ENCODE measurements around the gene SPON1.

Gene SPON1

DNA sequence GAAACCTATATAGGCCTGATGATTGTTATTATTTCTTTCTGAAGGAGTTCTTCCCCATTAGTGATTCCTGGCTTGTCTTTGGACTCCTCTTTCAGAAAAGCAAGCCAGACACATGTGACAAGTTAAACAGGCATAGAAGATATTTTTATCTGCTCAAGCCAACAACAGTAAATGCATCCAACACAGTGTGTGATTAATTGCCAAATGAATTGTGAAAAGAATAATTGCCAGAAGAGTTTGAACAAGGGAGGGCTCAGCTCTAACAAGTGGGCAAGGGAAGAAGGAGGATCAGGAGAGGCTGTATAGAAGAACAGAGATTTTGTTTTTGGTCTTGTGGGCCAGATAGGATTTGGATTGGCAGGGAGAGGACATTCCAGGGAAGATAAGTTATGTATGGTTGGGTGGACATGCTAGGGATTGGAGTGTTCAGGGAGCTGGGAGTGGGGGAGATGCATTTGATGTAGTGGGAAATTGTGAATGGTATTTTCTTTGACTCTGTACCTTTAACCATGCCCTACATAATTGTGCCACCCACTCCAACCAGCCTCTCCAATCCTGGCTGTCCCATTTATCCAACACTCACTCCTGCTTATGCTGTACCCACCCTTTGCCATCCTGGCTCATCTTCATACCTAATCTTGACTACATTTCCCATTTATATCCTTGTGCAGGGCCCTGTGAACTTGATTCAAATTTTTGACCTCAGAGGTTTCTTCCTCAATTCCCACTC lies 223.7 kb downstream of the SPON1 start:
- DNase-seq (ENCODE audit: low read depth in 2 of 2): no peak

DNA sequence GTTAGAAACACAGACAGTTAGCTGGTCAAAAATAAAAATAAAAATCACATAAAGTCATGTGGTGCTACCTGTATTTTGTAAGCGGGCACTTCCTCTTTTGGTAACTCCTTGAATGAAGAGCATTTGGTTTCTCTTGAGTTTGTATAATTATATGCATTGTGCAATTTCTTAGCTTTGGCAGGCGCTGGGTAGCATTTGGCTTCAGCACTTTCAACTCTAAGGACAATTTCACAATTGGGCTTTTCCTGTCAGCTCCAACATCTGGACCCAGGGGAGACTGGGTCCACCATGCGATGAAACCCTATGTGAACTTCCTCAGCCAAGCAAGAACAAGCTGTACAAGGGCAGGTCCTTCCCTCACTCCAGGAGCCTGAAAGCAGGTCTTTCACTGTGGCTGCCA lies 227.4 kb downstream of the SPON1 start:
- no peak for DNase-seq (ENCODE audit: low read depth in 2 of 2)

DNA sequence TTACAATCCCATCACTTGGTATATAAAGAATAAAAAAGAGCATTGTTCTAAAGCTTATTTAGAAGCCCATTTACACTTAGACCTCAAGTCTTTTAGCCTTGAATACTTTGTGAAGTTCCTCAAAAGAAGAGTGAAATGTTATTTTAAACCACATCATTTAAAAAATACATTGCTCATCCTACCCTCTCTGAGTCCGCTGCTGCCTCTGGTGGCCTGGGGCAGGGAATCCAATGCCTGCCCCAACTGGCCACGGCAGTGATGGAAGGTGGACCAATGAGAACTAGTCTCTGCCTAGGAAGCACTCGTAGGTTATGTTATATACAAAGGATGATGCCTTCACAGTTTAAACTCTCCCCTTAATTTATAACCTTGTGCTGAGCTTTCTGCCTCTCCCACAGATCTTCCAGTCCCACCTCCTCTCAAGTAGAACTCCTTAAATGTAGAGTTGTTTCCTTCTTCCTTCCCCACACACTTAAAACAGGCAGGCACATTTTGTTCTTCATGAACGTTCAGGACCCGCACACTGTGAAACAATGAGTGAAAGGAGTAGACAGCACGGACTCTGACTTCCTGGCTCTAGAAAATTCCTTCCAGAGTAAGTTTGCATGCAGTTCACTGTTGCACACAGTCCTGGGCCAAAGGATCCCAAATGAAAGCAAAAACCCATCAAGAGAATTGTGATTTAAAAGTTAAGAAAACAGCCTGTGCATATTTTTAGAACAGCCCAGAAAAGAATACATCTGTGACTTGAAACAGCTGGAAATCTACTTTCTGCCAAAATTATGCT lies 228.7 kb downstream of the SPON1 start:
- DNase-seq (ENCODE audit: low read depth in 2 of 2): no peak

DNA sequence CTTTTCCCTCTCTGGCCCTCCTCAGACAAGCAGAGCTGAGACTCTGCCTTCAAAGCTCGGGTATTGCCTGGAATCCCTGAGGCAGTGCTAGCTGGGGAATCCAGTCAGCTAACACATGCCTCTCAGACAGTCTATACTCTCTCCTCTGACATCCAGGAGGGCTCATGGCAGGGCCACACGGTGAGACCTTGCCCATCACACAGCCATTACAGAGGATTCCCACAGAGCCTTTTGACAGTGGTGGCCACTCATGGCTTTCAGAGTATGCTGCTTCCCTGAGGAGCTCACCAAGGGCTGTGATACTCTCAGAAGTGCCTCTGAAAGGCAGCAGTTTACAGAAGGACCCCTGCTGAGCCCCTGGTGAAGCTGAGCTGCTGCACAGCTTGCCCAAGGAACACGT lies 231.1 kb downstream of the SPON1 start:
- DNase-seq (ENCODE audit: low read depth in 2 of 2): no peak

DNA sequence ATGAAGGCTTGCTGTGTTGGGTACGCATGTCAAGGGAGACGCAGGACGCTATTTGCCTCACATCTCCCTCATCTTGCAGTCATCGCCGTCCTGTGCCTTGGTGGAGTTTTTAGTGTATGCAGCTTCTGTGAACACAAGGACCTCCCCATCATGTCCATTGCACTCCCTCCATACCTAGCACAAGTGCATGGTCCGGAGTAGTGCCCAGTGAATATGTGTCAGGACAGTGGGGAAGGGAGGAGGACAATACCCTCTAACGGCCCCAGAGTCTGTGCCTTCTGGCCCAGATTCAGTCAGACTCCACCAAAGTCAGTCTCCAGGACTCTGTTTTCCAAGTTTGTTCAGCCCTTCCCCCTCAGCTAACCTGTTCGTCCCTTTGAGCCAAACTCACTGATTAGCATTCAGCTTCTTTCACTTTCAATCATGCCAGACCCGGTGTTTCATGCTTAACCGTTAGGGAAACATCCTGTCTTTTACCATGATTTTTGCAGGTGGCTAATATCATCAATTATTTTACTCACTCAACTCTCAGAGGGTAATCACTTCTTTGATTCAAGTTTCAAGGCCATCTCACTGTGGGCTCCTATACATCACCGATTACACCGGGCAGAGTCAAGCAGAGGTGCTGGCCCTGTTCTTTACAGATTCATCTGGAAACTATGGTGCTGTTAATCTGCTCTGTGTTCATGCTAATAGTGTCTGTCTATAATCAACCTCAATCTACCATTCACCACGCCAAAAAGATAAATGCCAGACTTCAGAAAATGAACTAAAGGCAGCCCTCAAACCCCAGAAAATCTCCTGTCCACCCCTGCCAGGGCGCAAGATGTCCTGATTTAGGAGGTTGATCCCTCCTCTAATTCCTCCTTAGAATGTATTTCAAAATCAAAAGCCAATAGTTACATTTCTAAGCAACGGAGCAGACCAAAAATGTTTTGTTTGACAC lies 240.0 kb downstream of the SPON1 start:
- DNase-seq (ENCODE audit: low read depth in 2 of 2): no peak

DNA sequence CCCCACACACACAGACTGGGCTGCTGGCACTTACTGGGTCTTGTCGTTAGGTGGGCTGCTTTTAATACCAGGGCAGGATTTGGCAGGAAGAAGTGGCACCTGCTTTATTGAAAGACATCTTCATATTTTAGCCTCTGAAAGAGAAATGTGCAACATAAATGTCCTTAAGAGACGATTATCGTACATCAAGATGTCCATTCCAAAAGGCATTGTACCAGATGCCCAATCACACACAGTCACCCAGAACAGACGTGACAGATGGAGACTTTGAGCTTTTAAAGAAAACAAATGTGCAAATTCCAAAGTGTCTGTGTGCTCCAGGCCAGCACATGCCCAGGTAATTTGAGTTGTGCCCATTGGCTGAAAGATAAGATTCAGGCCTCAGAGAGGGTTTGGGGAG lies 240.8 kb downstream of the SPON1 start:
- no peak for DNase-seq (ENCODE audit: low read depth in 2 of 2)

DNA sequence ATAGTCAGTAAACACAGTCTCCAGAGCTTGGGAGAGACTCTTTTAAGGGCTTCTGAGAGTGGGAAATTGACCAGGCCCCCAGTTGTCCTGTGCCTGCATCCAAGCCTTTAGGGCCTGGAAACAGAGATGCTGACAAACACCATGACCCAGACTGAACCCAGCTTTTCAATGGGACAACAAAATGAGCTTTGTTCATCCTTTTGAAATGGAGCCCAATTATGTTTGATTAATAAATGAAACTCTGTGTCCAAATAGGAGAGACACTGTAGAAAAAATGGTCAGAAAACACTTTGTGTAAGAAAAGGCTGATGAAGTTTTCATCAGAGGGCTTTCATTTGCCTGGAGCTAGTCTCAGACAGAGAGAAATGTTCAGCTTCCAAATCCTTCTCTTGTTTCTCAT lies 250.5 kb downstream of the SPON1 start:
- no peak for DNase-seq (ENCODE audit: low read depth in 2 of 2)

DNA sequence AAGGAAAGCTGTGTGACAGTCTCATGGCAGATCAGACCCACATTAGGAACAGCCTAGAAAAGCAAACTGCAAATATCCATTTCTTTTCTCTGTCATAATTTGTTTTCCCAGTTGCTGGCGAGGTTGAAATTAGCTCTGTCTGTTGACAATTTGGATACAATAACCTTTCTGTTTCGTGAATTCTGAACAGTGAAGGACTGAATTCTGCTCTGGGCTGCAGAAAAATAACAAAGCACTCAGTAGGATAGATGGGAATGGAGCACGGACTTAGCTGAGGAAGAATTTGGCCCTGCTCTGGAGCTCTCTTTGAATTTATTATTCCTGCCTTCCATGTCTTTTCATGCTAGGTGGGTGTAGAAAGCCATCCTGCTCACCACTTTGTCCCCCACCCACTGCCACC lies 256.2 kb downstream of the SPON1 start:
- DNase-seq (ENCODE audit: low read depth in 2 of 2): no peak

DNA sequence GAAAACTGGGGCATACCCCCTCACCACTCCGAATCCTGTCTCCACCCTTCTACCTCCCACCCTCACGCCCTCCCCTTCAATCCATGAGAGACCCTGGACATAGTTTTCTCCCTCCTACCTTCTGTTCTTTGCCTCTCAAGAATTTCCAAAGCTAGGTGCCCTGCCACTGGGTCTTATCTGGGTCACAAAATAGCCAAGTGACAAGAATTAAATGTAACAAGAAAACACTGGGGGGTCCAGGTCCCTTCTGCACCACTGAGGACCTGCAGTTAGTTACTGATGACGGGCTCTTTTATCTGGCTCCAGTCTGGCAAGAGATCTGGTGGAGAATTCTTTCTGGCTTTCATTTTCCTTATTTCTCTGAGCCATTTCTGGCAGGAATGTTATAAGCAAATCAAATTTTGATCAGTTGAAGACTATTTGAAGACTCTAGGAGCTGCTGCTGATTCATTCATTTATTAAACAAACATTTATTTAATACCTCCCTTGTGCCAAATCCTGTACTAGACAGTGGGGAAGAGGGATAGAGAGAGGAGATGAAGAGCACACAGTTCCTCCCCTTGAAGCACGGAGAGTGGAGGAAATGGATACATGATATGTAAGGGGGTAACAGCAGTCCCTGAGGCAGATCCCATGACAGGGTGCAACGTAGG lies 261.2 kb downstream of the SPON1 start:
- no peak for DNase-seq (ENCODE audit: low read depth in 2 of 2)

DNA sequence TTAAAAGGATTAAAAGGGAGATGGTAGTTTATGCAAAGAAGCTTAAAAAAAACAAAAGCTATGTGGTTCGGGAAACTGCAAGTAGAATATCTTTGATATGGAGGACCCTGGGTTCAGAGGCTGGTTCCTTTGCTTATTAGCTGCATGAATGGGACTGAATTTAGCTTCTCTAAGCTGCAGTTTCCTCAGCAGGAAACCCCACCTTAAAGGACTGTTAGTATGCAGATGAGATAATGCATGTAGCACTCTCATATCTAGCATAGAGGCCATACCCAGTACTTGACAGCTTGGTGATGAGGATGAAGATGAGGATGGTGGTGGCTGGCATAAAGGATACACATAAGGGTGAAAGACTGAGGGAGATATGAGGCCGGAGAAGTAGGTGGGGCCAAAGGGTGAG lies 261.9 kb downstream of the SPON1 start:
- no peak for DNase-seq (ENCODE audit: low read depth in 2 of 2)

DNA sequence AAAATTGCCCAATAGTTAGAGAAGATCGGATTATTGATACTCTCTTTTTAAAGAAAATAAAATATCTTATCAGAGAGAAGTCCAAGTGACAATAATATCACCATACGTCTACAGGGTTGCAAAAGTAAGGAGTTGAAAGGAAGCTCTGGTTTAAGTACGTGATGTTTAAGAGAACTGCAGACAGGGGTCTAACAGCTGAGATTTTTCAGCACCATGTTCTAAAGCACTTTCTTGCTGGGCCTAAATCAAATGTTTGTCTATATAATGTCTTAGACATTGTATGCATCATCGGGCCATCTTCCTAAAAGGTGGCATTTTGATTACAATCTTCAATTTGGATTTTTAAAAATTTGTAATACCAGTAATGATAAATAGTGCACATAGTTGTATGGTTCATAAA lies 263.1 kb downstream of the SPON1 start:
- DNase-seq (ENCODE audit: low read depth in 2 of 2): no peak

DNA sequence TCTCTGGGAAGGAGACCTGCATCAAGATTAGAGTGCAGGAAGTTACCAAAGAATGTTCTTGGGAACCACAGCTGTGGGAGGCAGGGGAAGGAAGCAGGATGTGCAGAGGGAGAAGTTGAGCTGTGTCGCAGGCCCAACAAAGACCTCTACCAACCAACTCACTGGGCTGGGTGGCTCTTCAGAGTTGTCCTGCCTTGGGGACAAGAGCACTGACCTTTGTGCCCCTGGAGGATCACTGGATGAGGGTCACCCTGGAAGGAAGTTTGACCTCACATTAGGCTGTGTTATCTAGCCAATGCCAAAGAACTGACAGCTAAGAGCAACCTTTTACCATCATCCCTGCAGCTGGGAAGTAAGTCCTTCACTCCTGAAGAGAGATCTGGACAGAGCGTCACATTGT lies 265.8 kb downstream of the SPON1 start:
- DNase-seq (ENCODE audit: low read depth in 2 of 2): no peak

DNA sequence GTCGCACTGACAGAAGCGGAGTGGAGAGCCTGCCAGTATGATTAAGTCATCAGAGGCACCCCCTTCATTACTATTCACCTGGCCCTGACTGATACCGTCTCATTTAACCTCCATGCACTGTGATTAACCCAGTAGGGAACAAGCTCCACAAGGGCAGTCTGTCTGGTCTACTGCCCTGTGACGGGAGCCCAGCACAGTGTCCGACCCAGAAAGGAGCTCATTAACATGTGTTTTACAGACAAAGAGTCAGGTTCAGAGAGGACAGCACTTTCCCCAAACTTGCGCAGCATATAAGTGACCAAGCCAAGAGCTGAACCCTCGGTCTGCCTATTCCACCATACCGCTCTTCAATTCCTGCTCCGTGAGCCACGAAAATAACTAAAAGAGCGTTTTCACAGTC lies 266.9 kb downstream of the SPON1 start:
- DNase-seq (ENCODE audit: low read depth in 2 of 2): no peak

DNA sequence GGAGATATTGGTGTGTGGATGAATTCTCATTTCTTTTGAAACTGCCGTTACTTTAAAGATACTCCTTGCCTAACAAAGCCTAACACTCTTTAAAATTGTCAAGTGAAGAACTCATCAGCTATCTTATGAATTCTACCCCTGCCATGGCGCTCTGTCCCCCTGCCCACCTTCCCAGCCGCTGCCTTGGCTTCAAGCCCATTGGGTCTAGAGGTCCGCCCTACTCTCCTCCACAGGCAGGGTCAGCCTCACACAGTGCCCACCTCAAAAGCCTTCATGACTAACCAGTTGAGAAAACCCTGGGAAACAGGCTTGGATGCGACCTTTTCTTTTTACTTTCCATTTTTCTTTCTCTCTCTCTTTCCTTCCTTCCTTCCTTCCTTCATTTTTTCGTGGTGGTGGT lies 267.9 kb downstream of the SPON1 start:
- DNase-seq (ENCODE audit: low read depth in 2 of 2): no peak

DNA sequence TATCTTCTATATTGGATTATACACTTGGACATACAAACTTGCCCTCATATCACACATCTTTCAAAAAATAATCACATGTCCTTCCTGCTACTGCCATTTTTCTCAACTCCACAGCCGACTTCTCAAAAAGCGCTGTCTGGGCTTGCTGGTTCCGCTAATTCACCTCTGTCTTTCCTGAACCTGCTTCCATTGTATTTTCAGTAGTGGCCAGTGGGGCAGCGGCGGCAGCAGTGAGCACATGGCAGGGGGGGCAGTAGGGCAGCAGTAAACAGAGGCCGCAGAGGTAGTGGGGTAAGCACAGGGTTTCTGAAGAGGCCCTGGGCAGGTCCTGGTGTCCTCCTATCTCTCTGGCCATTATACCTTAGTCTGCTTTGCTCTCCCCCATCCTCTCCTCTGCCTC lies 270.1 kb downstream of the SPON1 start:
- DNase-seq (ENCODE audit: low read depth in 2 of 2): no peak

DNA sequence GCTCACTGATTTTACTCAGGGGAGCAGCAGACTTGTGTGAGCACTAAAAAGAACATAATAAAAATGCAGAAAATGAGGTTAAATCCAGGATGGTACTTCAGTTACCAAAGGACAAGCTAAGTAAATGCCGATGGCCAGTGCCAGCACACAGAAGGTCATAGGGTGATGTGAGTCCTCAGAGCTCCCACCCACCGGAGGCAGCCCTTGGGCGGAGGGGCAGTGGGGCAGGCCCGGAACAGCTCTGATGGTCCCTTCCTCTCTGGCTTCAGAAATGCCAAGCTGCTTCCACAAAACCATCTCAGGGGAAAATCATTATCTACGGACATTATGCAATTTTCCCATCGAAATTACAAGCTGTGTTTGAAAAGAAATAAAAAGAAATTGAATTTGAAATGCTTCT lies 271.9 kb downstream of the SPON1 start:
- DNase-seq (ENCODE audit: low read depth in 2 of 2): no peak

DNA sequence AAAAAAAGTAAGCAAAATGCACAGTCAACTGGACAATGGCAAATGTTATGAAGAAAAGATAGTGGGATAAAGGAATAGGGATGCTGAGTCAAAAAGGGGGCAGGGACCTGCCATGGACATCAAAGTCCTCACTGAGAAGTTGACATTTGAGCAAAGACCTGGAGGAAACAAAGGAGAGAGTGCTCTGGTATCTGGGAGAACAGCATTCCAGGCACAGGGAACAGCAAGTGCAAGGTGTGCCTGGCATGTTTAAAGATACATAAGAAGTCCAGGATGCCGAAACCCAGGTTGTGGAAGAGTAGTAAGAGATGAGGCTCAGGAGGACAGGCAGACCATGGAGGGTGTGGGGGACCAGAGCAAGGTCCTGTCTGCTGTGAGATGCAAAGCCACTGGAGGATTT lies 273.2 kb downstream of the SPON1 start:
- no peak for DNase-seq (ENCODE audit: low read depth in 2 of 2)

DNA sequence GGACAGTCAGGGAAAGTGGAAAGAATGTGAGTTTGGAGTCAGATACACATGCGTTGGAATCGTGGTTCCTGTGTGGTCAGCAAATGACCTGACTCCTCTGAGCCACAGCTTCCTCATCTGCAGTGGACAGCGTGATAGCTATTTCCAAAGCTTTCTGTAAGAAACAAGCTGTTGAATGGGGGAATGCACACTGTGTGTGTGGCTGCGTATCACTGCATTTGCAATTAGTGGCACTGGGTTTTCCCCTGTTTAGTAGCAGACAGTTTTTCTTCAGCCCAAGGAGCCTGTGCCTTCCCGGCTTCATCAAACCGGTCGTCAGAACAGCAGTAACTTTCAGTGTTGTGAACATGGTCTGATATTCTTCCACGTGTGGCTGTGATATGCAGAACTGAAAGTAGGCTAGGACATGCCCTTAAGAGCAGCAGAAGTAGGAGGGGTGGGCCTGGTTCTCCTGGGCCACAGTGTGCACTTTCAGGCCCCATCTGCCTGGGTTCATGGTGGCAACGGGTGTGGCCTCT lies 275.0 kb downstream of the SPON1 start:
- no peak for DNase-seq (ENCODE audit: low read depth in 2 of 2)

DNA sequence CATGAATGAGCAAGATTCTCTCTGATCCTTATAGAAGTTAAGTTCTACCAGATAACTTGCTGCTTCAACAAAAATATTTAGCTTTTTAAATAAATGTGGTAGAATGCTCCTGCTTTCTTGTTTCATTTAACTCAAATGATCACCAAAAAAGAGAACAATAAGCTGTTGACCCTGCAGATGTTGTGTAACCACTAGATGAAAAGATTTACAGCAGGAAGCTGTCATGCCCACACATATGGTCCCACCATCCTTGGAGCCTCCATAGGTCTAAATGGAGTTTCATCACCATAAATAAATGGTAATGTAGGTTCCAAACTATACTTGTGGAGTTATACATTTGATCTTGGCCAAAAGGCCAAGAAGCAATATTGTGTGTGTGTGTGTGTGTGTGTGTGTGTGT lies 277.7 kb downstream of the SPON1 start:
- no peak for DNase-seq (ENCODE audit: low read depth in 2 of 2)

DNA sequence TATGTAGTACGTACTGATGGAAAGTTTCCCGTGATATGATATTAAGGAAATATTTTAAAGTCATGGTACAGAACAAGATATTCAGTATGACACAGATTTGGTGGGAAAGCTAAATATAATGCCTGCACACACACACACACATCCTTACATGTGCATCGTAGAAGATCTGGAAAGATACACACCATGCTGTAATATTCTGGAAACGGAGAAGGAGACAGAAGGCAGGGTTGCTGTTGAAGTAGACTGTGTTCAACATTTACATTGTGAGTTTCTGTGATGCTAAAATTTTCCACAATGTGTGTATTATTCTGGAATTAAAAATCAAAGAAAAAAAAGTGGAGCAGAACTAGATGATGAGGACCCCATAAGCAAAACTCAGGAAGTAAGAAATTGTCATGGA lies 278.4 kb downstream of the SPON1 start:
- DNase-seq (ENCODE audit: low read depth in 2 of 2): no peak

DNA sequence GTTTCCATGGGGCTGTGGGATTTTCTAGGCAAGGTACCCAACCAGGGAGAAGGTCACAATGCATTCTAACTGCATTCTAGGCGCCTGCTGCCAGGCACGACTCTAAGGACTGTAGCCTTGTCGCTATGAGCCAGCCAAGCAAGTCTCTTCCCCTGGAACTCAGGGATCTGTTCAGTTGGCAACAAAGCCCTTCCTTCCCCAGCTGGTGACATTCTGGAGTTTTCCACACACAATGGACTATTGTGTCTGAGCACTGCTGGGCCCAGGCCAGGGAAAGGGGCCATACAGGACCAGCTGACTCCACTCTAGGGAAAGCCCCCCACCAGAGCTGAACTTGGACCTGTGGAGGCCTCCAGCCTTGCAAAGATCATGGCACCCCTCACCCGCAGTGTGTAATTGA lies 279.7 kb downstream of the SPON1 start:
- DNase-seq (ENCODE audit: low read depth in 2 of 2): no peak

DNA sequence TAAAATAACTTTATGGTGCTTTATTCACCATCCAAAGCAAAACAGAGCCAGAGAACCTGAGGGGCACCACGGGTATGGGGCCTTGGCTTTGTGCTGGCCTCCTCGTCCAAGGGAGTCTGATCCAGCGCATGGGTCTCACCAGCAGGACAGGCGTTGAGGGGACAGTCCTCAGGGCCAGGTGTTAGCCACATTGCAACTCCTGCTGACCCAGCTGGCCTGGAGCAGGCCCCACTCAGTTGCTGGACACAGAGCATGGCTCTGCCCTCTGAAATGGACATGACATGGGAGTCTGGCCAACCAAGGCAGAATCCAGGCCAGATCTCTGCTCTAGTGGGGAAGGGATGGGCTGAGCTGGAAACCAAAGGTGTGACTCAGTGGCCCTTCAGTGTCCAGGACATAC lies 280.2 kb downstream of the SPON1 start:
- DNase-seq (ENCODE audit: low read depth in 2 of 2): no peak
